ENCODE measurements around the gene ACSL5. TPM values are rescaled to one million over a fixed set of nuclear protein-coding genes. Genes with fewer than 3 reads are reported as not detected.

ACSL5 gene
- total and polyA plus RNA-seq, 2 donors (not counting 3 experiments of a cell fraction or from before 2014, with no cell fraction given), result 1.5 to 2.1 TPM

GRCh38 chr10:112448888-112449287, 75.0 kb downstream of the ACSL5 start:
- Histone ChIP-seq H3K4me1 (ENCODE audit: control insufficient read depth, extremely low read depth, insufficient read depth, low read length) (peaks cover 18% of the 10 kb centered on the region), H3K9ac (replicated peaks; ENCODE audit: extremely low read depth, insufficient read depth, low read length) (no peak overlapping the region), H3K79me2 (ENCODE audit: control insufficient read depth, insufficient read depth, low read length) (peaks cover 56% of the 10 kb centered on the region), H3K9me3 (replicated peaks; ENCODE audit: control insufficient read depth, insufficient read depth, low read length) (no peaks in the 10 kb centered on the region), H3K36me3 (ENCODE audit: control insufficient read depth in 2 of 2, extremely low read depth in 1 of 2, insufficient read depth in 2 of 2, low read length in 2 of 2) (peaks cover 0 to 6% of the 10 kb centered on the region in 2 experiments), H3K27ac (ENCODE audit: insufficient read depth, low read depth, low read length) (no peak overlapping the region), H4K20me1 (replicated peaks; ENCODE audit: control insufficient read depth, extremely low read depth, insufficient read depth, low read length) (no peaks in the 10 kb centered on the region), H3K27me3 (ENCODE audit: control insufficient read depth in 2 of 2, insufficient read depth in 2 of 2, low read length in 2 of 2) (no peaks in the 10 kb centered on the region), H3K4me2 (ENCODE audit: insufficient read depth, low read length) (no peak overlapping the region), H3K4me3 (replicated peaks in 1 of 3; ENCODE audit: insufficient read depth in 1 of 3, low read depth in 1 of 3, low read length in 3 of 3) (no peak overlapping the region), H3K9me1 (replicated peaks; ENCODE audit: control insufficient read depth, extremely low read depth, insufficient read depth, low read length) (no peaks in the 10 kb centered on the region), H2AFZ (ENCODE audit: low read depth, low read length) (no peak overlapping the region)
- no peak for DNase-seq (ENCODE audit: low read depth, low spot score)
- dilution Hi-C loops (cut with MboI; ENCODE audit: extremely low pct_ligation_motif_present, low sequenced_read_pairs) (no loop called here), intact Hi-C loops (cut with micrococcal nuclease) (loop anchor here (5.0 to 10.0 kb wide), 2 partner anchors 292 to 936 kb away; no protein-coding TSS in a partner anchor)
- no TSS peak for BruUV-seq (replicated peaks)
- ChIA-PET CTCF (interaction anchor here (1.0 kb wide), 1 partner anchor 23 kb away, joined by 3 read pairs; no protein-coding TSS in a partner anchor), POLR2A (no interaction called here)
- no peak for TF ChIP-seq MAX (IDR thresholded peaks at IDR 0.05; ENCODE audit: insufficient read depth, insufficient read length)
- no peak for TF ChIP-seq GATA2 (IDR thresholded peaks at IDR 0.05; ENCODE audit: insufficient read depth, insufficient read length, low read depth, low read length)
- no peak for TF ChIP-seq POLR2A (IDR thresholded peaks at IDR 0.05; ENCODE audit: low read depth, low read length)
- TF ChIP-seq JUN (IDR thresholded peaks at IDR 0.05; ENCODE audit: borderline replicate concordance, insufficient read depth, insufficient read length, low read depth), result no peak
- TF ChIP-seq CTCF (IDR thresholded peaks at IDR 0.05; ENCODE audit: extremely low read depth in 1 of 2, insufficient read depth in 1 of 2, low read depth in 1 of 2, low read length in 2 of 2), result no peak
- no peak for TF ChIP-seq MYC (IDR thresholded peaks at IDR 0.05; ENCODE audit: low read depth, low read length)
- no peak for TF ChIP-seq EZH2 (IDR thresholded peaks at IDR 0.05; ENCODE audit: borderline replicate concordance, low read depth, low read length, severe bottlenecking)
- TF ChIP-seq FOS (IDR thresholded peaks at IDR 0.05; ENCODE audit: borderline replicate concordance, insufficient read depth, low read length), result no peak
- no peak for TF ChIP-seq POLR2AphosphoS5 (IDR thresholded peaks at IDR 0.05; ENCODE audit: insufficient read depth, low read depth, low read length)
- no peak for FAIRE-seq

All from endothelial cell of umbilical vein (primary cell).